DOHH2 (cell line): ENCODE measurements around the gene PAX2.

ENCODE experiments used
- CTCF ChIP-seq: fragments of 200-600 bp; sonication (generic); IDR thresholded peaks from one replicate; pipeline ENCODE4 v1.5.1; 2014; ENCODE audit warnings: antibody characterized with exemption, mild to moderate bottlenecking, low read depth, low read length; ENCODE audit not compliant: poor library complexity, severe bottlenecking
- EZH2phosphoT487 ChIP-seq: fragments of 200-600 bp; sonication (generic); IDR thresholded peaks from 2 replicates; pipeline ENCODE4 v1.6.1; 2017; ENCODE audit warnings: borderline replicate concordance, mild to moderate bottlenecking, antibody characterized with exemption, low read length, moderate library complexity, mixed read lengths

GRCh38 chr10:100739517-100740368 is 5.6 kb upstream of the PAX2 start:
- TF ChIP-seq CTCF (no peak), EZH2phosphoT487 (no peak)
